Measurements from ENCODE around the gene C1GALT1. TPM values are rescaled to one million over a fixed set of nuclear protein-coding genes. Genes with fewer than 3 reads are reported as not detected.

Gene C1GALT1
- total and polyA plus RNA-seq, 3 donors from 2014 or later = 9.1 to 20.4 (median 17.9) TPM

DNA sequence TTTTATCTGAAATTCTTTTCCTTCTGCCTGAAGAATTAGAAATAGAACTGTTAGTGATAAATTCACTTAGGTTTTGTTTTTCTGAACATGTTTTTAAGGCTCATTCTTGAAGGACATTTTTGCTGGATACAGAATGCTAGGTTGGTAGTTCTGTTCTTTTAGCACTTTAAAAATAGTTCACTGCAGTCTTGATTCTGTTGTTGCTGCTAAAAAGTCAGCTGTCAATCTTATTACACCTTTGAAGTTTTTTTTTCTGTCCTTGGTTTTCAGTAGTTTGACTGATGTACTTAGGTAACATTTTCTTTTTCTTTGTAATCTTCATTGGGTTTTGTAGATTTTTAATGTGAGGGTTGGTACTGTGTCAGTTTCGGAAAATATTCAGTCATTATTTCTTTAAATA lies 48.7 kb downstream of the C1GALT1 start:
- intact Hi-C loops (cut with DNase I; ENCODE audit: low total_unique reads) = no loop called here
- no peaks in the 10 kb centered on the region for H3K27me3 ChIP-seq
- WGBS, 2 donors = 95 to 97% methylated on average over 1 of the region's 1 CpG
- no peak for DNase-seq
- H3K27ac ChIP-seq = no peak overlapping the region
- H3K4me3 ChIP-seq = no peak overlapping the region
- no peak for TF ChIP-seq POLR2A (IDR thresholded peaks at IDR 0.05)
- TF ChIP-seq, protein P1, sequence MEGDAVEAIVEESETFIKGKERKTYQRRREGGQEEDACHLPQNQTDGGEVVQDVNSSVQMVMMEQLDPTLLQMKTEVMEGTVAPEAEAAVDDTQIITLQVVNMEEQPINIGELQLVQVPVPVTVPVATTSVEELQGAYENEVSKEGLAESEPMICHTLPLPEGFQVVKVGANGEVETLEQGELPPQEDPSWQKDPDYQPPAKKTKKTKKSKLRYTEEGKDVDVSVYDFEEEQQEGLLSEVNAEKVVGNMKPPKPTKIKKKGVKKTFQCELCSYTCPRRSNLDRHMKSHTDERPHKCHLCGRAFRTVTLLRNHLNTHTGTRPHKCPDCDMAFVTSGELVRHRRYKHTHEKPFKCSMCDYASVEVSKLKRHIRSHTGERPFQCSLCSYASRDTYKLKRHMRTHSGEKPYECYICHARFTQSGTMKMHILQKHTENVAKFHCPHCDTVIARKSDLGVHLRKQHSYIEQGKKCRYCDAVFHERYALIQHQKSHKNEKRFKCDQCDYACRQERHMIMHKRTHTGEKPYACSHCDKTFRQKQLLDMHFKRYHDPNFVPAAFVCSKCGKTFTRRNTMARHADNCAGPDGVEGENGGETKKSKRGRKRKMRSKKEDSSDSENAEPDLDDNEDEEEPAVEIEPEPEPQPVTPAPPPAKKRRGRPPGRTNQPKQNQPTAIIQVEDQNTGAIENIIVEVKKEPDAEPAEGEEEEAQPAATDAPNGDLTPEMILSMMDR (IDR thresholded peaks at IDR 0.05) = no peak
- no peaks in the 10 kb centered on the region for H3K9me3 ChIP-seq
- no peaks in the 10 kb centered on the region for H3K36me3 ChIP-seq (ENCODE audit: low read depth, missing control alignments)
- no peaks in the 10 kb centered on the region for H3K4me1 ChIP-seq

DNA sequence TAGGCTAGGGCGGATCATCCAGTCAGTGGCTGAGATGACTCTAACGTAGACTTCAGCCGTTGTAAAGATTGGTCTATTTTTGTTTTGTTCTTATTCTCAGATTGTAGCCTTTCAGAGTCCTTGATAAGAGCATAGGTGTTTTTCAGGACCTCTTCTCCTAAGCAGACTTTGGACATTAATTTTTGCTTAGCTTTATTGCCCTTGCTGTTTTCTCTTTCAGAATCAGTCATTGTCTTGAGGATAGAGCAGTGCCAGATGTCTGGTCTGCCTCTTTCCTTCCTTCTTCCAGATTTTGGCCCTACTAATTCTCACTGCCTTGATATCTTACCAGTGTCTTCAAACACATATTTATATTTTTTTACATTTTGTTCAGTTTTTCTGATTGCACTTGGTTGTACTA lies 49.5 kb downstream of the C1GALT1 start:
- intact Hi-C loops (cut with DNase I; ENCODE audit: low total_unique reads) = no loop called here
- DNase-seq = no peak
- no peaks in the 10 kb centered on the region for H3K4me1 ChIP-seq
- no peaks in the 10 kb centered on the region for H3K27me3 ChIP-seq
- no peaks in the 10 kb centered on the region for H3K9me3 ChIP-seq
- WGBS, 2 donors = 98 to 99% methylated on average over 3 of the region's 3 CpGs
- no peaks in the 10 kb centered on the region for H3K36me3 ChIP-seq (ENCODE audit: low read depth, missing control alignments)
- H3K4me3 ChIP-seq = no peak overlapping the region
- no peak overlapping the region for H3K27ac ChIP-seq
- TF ChIP-seq, protein P1 (IDR thresholded peaks at IDR 0.05) = no peak
- TF ChIP-seq POLR2A (IDR thresholded peaks at IDR 0.05) = no peak

DNA sequence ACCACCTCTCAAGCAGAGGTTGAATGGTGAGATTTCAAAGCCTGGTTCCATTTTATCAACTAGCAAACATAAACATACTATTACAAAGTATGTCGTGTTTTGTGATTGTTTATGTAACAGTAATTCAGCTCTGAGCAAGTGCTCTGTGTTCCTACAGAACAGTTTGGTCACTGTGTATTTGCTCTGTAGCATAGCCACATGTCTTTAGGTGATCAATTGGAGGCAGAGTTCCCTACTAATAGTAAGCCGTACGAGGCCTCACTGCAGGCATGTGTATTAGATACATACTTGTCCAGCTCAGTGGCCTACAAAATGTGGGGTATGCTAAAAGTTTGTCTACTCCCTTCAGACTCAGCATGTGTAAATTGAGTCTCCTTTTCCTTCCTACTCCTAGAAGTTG lies 53.0 kb downstream of the C1GALT1 start:
- 76 to 85% methylated on average over 3 of the region's 3 CpGs for WGBS, 2 donors
- H3K9me3 ChIP-seq = no peaks in the 10 kb centered on the region
- H3K4me3 ChIP-seq = no peak overlapping the region
- TF ChIP-seq, protein P1 (IDR thresholded peaks at IDR 0.05) = no peak
- TF ChIP-seq POLR2A (IDR thresholded peaks at IDR 0.05) = no peak
- intact Hi-C loops (cut with DNase I; ENCODE audit: low total_unique reads) = no loop called here
- no peak overlapping the region for H3K27ac ChIP-seq
- H3K4me1 ChIP-seq = no peaks in the 10 kb centered on the region
- no peaks in the 10 kb centered on the region for H3K27me3 ChIP-seq
- DNase-seq = no peak
- H3K36me3 ChIP-seq (ENCODE audit: low read depth, missing control alignments) = no peaks in the 10 kb centered on the region

DNA sequence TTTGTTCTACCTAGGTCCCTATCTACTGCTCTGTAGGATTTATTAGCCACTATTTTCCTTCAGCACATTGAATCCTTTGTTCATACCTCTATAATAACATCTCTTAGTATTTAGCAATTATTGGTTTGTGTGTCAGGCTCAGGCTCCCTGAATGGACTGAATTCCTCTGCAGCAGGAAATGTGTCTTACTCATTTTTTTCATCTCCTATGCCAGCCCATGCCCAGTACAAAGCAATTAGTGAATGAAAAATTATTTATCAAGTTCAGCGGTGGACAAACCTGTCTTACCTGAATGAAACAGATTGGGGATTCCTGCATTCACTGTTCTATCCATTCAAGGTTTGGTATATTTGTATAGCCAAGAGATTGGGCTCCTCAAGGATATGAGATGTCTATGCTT lies 53.7 kb downstream of the C1GALT1 start:
- WGBS, 2 donors = 95 to 100% methylated on average over 1 of the region's 1 CpG
- Histone ChIP-seq H3K27ac (no peak overlapping the region), H3K4me1 (no peaks in the 10 kb centered on the region), H3K9me3 (no peaks in the 10 kb centered on the region), H3K4me3 (no peak overlapping the region), H3K36me3 (ENCODE audit: low read depth, missing control alignments) (no peaks in the 10 kb centered on the region), H3K27me3 (no peaks in the 10 kb centered on the region)
- DNase-seq = no peak
- no peak for TF ChIP-seq POLR2A (IDR thresholded peaks at IDR 0.05)
- TF ChIP-seq, protein P1 (IDR thresholded peaks at IDR 0.05) = no peak
- intact Hi-C loops (cut with DNase I; ENCODE audit: low total_unique reads) = no loop called here

DNA sequence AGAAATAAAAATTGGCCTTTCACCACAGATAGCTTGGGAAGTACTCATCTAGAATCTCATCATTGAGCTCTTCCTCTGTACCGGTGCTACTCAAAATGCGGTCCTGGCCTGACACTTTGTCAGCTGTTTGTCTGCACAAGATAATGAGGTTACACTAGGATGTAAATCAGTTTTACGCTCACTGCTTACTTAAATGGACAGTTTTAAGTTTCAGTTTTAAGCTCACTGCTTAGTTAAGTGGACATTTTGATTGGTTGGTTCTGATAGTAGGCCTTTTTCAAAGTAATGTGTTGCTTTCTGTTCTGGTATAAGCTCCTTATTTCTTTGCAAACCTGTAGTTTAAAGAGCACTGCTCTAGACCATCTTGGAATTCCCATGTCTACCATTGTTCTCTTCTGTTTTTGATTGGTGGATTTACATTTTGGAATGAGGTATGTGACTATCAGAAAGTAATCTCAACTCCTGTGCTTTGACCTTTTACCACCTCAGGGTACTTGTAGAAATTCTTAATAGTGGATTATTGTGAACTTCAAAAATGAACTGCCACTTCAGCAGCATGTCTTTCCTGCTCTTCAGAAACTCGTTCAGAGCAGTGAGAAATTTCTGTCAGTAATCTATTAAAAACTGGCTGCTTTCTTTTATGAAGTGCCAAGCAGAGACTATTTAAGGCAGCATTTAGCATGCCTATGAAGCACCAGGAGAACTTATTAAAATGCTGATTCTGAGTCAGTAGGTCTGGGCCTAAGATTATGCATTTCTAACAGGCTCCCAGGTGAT lies 55.0 kb downstream of the C1GALT1 start:
- no peak for DNase-seq
- no peaks in the 10 kb centered on the region for H3K36me3 ChIP-seq (ENCODE audit: low read depth, missing control alignments)
- no peak overlapping the region for H3K4me3 ChIP-seq
- no peaks in the 10 kb centered on the region for H3K4me1 ChIP-seq
- H3K27me3 ChIP-seq = no peaks in the 10 kb centered on the region
- intact Hi-C loops (cut with DNase I; ENCODE audit: low total_unique reads) = no loop called here
- H3K9me3 ChIP-seq = no peaks in the 10 kb centered on the region
- no peak for TF ChIP-seq POLR2A (IDR thresholded peaks at IDR 0.05)
- 77% methylated on average over 4 of the region's 4 CpGs for WGBS, 2 donors
- no peak overlapping the region for H3K27ac ChIP-seq
